Mesendoderm (in vitro differentiated cells): ENCODE measurements around the gene TCEANC2.
"Not testable (repeated sequence)": the region's sequence is repeated elsewhere in the genome, so short reads cannot be mapped to it uniquely, and the experiment has no call there.

Experiments used
- DNase-seq: peaks from one replicate; pipeline ENCODE4 v3.0.0; 2013
- H2AK5ac ChIP-seq: 2 replicates; pipeline ENCODE4 v1.6.1; 2013; ENCODE audit warnings: low read length, inconsistent platforms
- H2BK120ac ChIP-seq: 2 replicates; pipeline ENCODE4 v1.6.1; 2013; ENCODE audit warnings: low read depth, mild to moderate bottlenecking, low read length, moderate library complexity, mixed read lengths
- H2BK15ac ChIP-seq: replicated peaks from 2 replicates; pipeline ENCODE4 v1.6.1; 2013; ENCODE audit warnings: low read depth, mild to moderate bottlenecking, moderate library complexity
- H2BK5ac ChIP-seq: 2 replicates; pipeline ENCODE4 v1.6.1; 2013; ENCODE audit warnings: low read length, inconsistent platforms
- H3K18ac ChIP-seq: 2 replicates; pipeline ENCODE4 v1.6.1; 2013; ENCODE audit warnings: mild to moderate bottlenecking, low read length, mixed read lengths
- H3K23ac ChIP-seq: one replicate; pipeline ENCODE4 v1.6.1; 2013; ENCODE audit warnings: low read length
- H3K27ac ChIP-seq: 2 replicates; pipeline ENCODE4 v1.5.1; 2013; ENCODE audit warnings: low read depth, mild to moderate bottlenecking, inconsistent platforms, low read length, moderate library complexity
- H3K27me3 ChIP-seq: 2 replicates; pipeline ENCODE4 v1.6.1; 2013; ENCODE audit warnings: low read length, control low read depth, mild to moderate bottlenecking, inconsistent platforms; ENCODE audit not compliant: insufficient read depth, poor library complexity
- H3K36me3 ChIP-seq: 2 replicates; pipeline ENCODE4 v1.6.1; 2013; ENCODE audit warnings: low read length, inconsistent platforms; ENCODE audit not compliant: control insufficient read depth, insufficient read depth
- H3K4ac ChIP-seq: one replicate; pipeline ENCODE4 v1.6.1; 2013; ENCODE audit warnings: low read depth, mild to moderate bottlenecking, low read length, moderate library complexity
- H3K4me1 ChIP-seq: 2 replicates; pipeline ENCODE4 v1.6.1; 2013; ENCODE audit warnings: low read depth, low read length, inconsistent platforms; ENCODE audit not compliant: control insufficient read depth
- H3K4me2 ChIP-seq: 2 replicates; pipeline ENCODE4 v1.6.1; 2013; ENCODE audit warnings: low read length
- H3K4me3 ChIP-seq: 2 replicates; pipeline ENCODE4 v1.5.1; 2013; ENCODE audit warnings: mild to moderate bottlenecking, low read length
- H3K56ac ChIP-seq: one replicate; pipeline ENCODE4 v1.6.1; 2013; ENCODE audit warnings: low read length
- H3K79me1 ChIP-seq: 2 replicates; pipeline ENCODE4 v1.6.1; 2013; ENCODE audit warnings: low read length, inconsistent platforms
- H3K79me2 ChIP-seq: 2 replicates; pipeline ENCODE4 v1.6.1; 2013; ENCODE audit warnings: mild to moderate bottlenecking, low read length; ENCODE audit not compliant: control insufficient read depth, insufficient read depth
- H3K9ac ChIP-seq: 2 replicates; pipeline ENCODE4 v1.6.1; 2013; ENCODE audit warnings: low read length, inconsistent platforms
- H4K5ac ChIP-seq: one replicate; pipeline ENCODE4 v1.6.1; 2013; ENCODE audit warnings: low read length
- H4K8ac ChIP-seq: one replicate; pipeline ENCODE4 v1.6.1; 2013; ENCODE audit warnings: low read depth, mild to moderate bottlenecking, control low read depth, low read length, moderate library complexity
- WGBS: extraction: QIAGEN DNeasy Blood & Tissue Kit; methylation state at CpG from one replicate; pipeline ENCODE4 v1.1.7; 2013; ENCODE audit warnings: low lambda C conversion rate, missing lambda C conversion rate; ENCODE audit not compliant: insufficient coverage; ENCODE audit errors: extremely low coverage; 5-methylcytosine and 5-hydroxymethylcytosine counted together

The TCEANC2 gene

GRCh38 chr1:54084794-54085193 lies 31.4 kb downstream of the TCEANC2 start:
- Histone ChIP-seq H2BK120ac (no peak overlapping the region), H3K36me3 (no peaks in the 10 kb centered on the region), H3K27ac (no peak overlapping the region), H3K79me1 (no peaks in the 10 kb centered on the region), H4K8ac (no peak overlapping the region), H3K27me3 (no peaks in the 10 kb centered on the region), H3K4me1 (no peaks in the 10 kb centered on the region), H2BK5ac (no peak overlapping the region), H3K18ac (no peak overlapping the region), H4K5ac (no peak overlapping the region), H3K4me2 (no peak overlapping the region), H2AK5ac (no peak overlapping the region), H3K23ac (no peak overlapping the region), H2BK15ac (no peak overlapping the region), H3K4ac (no peak overlapping the region), H3K9ac (no peak overlapping the region), H3K4me3 (no peak overlapping the region), H3K56ac (no peak overlapping the region), H3K79me2 (no peaks in the 10 kb centered on the region)
- no peak for DNase-seq
- no CpG with 5 or more reads among the region's 2 CpGs for WGBS

- Histone ChIP-seq H2BK120ac (no peak overlapping the region), H2BK15ac (no peak overlapping the region), H3K18ac (no peak overlapping the region), H2BK5ac (no peak overlapping the region), H3K56ac (no peak overlapping the region), H3K79me1 (no peaks in the 10 kb centered on the region), H3K79me2 (no peaks in the 10 kb centered on the region), H3K9ac (no peak overlapping the region), H3K4me2 (no peak overlapping the region), H4K5ac (no peak overlapping the region), H3K27me3 (no peaks in the 10 kb centered on the region), H3K4me1 (no peaks in the 10 kb centered on the region), H3K36me3 (no peaks in the 10 kb centered on the region), H3K23ac (no peak overlapping the region), H3K4me3 (no peak overlapping the region), H3K27ac (no peak overlapping the region), H3K4ac (no peak overlapping the region), H4K8ac (no peak overlapping the region), H2AK5ac (no peak overlapping the region)
- no peak for DNase-seq
- no CpG with 5 or more reads among the region's 1 CpG for WGBS
Measured at GRCh38 chr1:54086754-54087153, 33.3 kb downstream of the TCEANC2 start.

- Histone ChIP-seq H2BK120ac (no peak overlapping the region), H3K4ac (no peak overlapping the region), H2BK5ac (no peak overlapping the region), H2BK15ac (no peak overlapping the region), H3K18ac (no peak overlapping the region), H3K4me1 (no peaks in the 10 kb centered on the region), H4K5ac (no peak overlapping the region), H3K56ac (no peak overlapping the region), H3K23ac (no peak overlapping the region), H3K79me1 (no peaks in the 10 kb centered on the region), H3K4me2 (no peak overlapping the region), H2AK5ac (no peak overlapping the region), H3K36me3 (no peaks in the 10 kb centered on the region), H3K27ac (no peak overlapping the region), H3K27me3 (no peaks in the 10 kb centered on the region), H3K9ac (no peak overlapping the region), H3K4me3 (no peak overlapping the region), H3K79me2 (no peaks in the 10 kb centered on the region), H4K8ac (no peak overlapping the region)
- WGBS: no CpG with 5 or more reads among the region's 5 CpGs
- DNase-seq: no peak
Measured at GRCh38 chr1:54088385-54088784, 35.0 kb downstream of the TCEANC2 start.

- no peak overlapping the region for H3K23ac ChIP-seq
- H3K18ac ChIP-seq: no peak overlapping the region
- no peak overlapping the region for H3K9ac ChIP-seq
- no peak overlapping the region for H2BK120ac ChIP-seq
- no peak overlapping the region for H3K4ac ChIP-seq
- H3K79me2 ChIP-seq: no peaks in the 10 kb centered on the region
- H3K4me1 ChIP-seq: peaks cover 9% of the 10 kb centered on the region
- no peaks in the 10 kb centered on the region for H3K79me1 ChIP-seq
- WGBS: no CpG with 5 or more reads among the region's 3 CpGs
- no peaks in the 10 kb centered on the region for H3K27me3 ChIP-seq
- H3K36me3 ChIP-seq: no peaks in the 10 kb centered on the region
- no peak overlapping the region for H2BK5ac ChIP-seq
- H3K4me2 ChIP-seq: no peak overlapping the region
- H3K4me3 ChIP-seq: no peak overlapping the region
- H4K8ac ChIP-seq: no peak overlapping the region
- H3K27ac ChIP-seq: no peak overlapping the region
- no peak for DNase-seq
- no peak overlapping the region for H2AK5ac ChIP-seq
- H4K5ac ChIP-seq: no peak overlapping the region
- no peak overlapping the region for H2BK15ac ChIP-seq
- no peak overlapping the region for H3K56ac ChIP-seq
Measured at GRCh38 chr1:54091666-54092065, 38.3 kb downstream of the TCEANC2 start.

GRCh38 chr1:54094001-54094729 lies 40.8 kb downstream of the TCEANC2 start:
- Histone ChIP-seq H2BK15ac (no peak overlapping the region), H2AK5ac (no peak overlapping the region), H3K18ac (no peak overlapping the region), H2BK5ac (no peak overlapping the region), H3K4me2 (no peak overlapping the region), H3K27me3 (no peaks in the 10 kb centered on the region), H3K9ac (no peak overlapping the region), H3K56ac (no peak overlapping the region), H4K5ac (no peak overlapping the region), H2BK120ac (no peak overlapping the region), H3K23ac (no peak overlapping the region), H3K4me1 (peaks cover 10% of the 10 kb centered on the region), H3K79me2 (no peaks in the 10 kb centered on the region), H3K4me3 (no peak overlapping the region), H3K4ac (no peak overlapping the region), H4K8ac (no peak overlapping the region), H3K36me3 (no peaks in the 10 kb centered on the region), H3K79me1 (no peaks in the 10 kb centered on the region), H3K27ac (no peak overlapping the region)
- no CpG with 5 or more reads among the region's 4 CpGs for WGBS
- no peak for DNase-seq

GRCh38 chr1:54094730-54095105 lies 41.3 kb downstream of the TCEANC2 start:
- not testable (repeated sequence) for DNase-seq, H3K18ac ChIP-seq, H4K5ac ChIP-seq, H3K4me2 ChIP-seq, H3K27ac ChIP-seq, H2BK5ac ChIP-seq, H3K36me3 ChIP-seq, H3K4ac ChIP-seq, H4K8ac ChIP-seq, H3K9ac ChIP-seq, H2BK15ac ChIP-seq, H3K27me3 ChIP-seq, H3K4me3 ChIP-seq, H3K4me1 ChIP-seq, H3K79me2 ChIP-seq, H2AK5ac ChIP-seq, H3K79me1 ChIP-seq, H3K23ac ChIP-seq, H2BK120ac ChIP-seq, H3K56ac ChIP-seq
- WGBS: no CpG with 5 or more reads among the region's 1 CpG
